WERI-Rb-1 (cell line): ENCODE measurements around the gene GPR132.

Source experiments
- DNase-seq: peaks from one replicate; pipeline ENCODE4 v3.0.0-alpha.2; 2020
- H3K27ac ChIP-seq: fragments of 250-450 bp; sonication (Bioruptor Pico); 2 replicates; pipeline ENCODE4 v1.5.1; 2020; ENCODE audit warnings: mild to moderate bottlenecking, moderate library complexity
- H3K27me3 ChIP-seq: fragments of 250-450 bp; sonication (Bioruptor Pico); 2 replicates; pipeline ENCODE4 v1.5.1; 2021; ENCODE audit warnings: mild to moderate bottlenecking, low read depth, moderate library complexity; ENCODE audit not compliant: insufficient read depth, severe bottlenecking
- H3K36me3 ChIP-seq: fragments of 250-450 bp; sonication (Bioruptor Pico); 2 replicates; pipeline ENCODE4 v1.5.1; 2020; ENCODE audit warnings: mild to moderate bottlenecking, moderate library complexity
- H3K4me3 ChIP-seq: 2 replicates; pipeline ENCODE4 v1.5.1; 2011; ENCODE audit warnings: low read depth, mild to moderate bottlenecking, control low read depth, low read length
- H3K9me3 ChIP-seq: fragments of 250-450 bp; sonication (Bioruptor Pico); 2 replicates; pipeline ENCODE4 v1.5.1; 2021; ENCODE audit warnings: mild to moderate bottlenecking, moderate library complexity; ENCODE audit not compliant: severe bottlenecking
- CTCF ChIP-seq: IDR thresholded peaks from 2 replicates; pipeline ENCODE4 v1.5.1; 2011; ENCODE audit warnings: low read depth, mild to moderate bottlenecking, control low read depth, inconsistent platforms, low read length

The GPR132 gene

GRCh38 chr14:105023791-105024480, 41.3 kb downstream of the GPR132 start:
- TF ChIP-seq CTCF, result no peak
- peaks cover 20% of the 10 kb centered on the region for H3K36me3 ChIP-seq
- H3K9me3 ChIP-seq, result no peaks in the 10 kb centered on the region
- DNase-seq, result no peak
- no peak overlapping the region for H3K4me3 ChIP-seq
- no peaks in the 10 kb centered on the region for H3K27me3 ChIP-seq
- no peak overlapping the region for H3K27ac ChIP-seq

- H3K27ac ChIP-seq, result no peak overlapping the region
- H3K4me3 ChIP-seq, result no peak overlapping the region
- no peaks in the 10 kb centered on the region for H3K9me3 ChIP-seq
- DNase-seq, result no peak
- H3K36me3 ChIP-seq, result peaks cover 27% of the 10 kb centered on the region
- TF ChIP-seq CTCF, result no peak
- no peaks in the 10 kb centered on the region for H3K27me3 ChIP-seq
Measured at GRCh38 chr14:105023144-105023543, 42.1 kb downstream of the GPR132 start.

GRCh38 chr14:105022276-105022670, 43.0 kb downstream of the GPR132 start:
- H3K36me3 ChIP-seq, result peaks cover 33% of the 10 kb centered on the region
- no peak for TF ChIP-seq CTCF
- H3K27me3 ChIP-seq, result no peaks in the 10 kb centered on the region
- H3K9me3 ChIP-seq, result no peaks in the 10 kb centered on the region
- no peak for DNase-seq
- H3K27ac ChIP-seq, result peak overlapping the region; percentile 93
- H3K4me3 ChIP-seq, result peak overlapping the region; percentile 66; the same call in 1 of the 2 replicates

GRCh38 chr14:105021656-105022275, 43.5 kb downstream of the GPR132 start:
- H3K27me3 ChIP-seq, result no peaks in the 10 kb centered on the region
- peaks cover 36% of the 10 kb centered on the region for H3K36me3 ChIP-seq
- peak overlapping the region; percentile 66 for H3K4me3 ChIP-seq
- DNase-seq, result peak; percentile 85
- H3K9me3 ChIP-seq, result no peaks in the 10 kb centered on the region
- H3K27ac ChIP-seq, result peak overlapping the region; percentile 93
- peak; percentile 53 for TF ChIP-seq CTCF

GRCh38 chr14:105020815-105021655, 44.2 kb downstream of the GPR132 start, which contains the start of gene CDCA4:
TSS of gene CDCA4 (minus strand) at chr14:105021083. CDS start at chr14:105011929, 9,154 bp downstream.
- peak; percentile 96 for DNase-seq
- Histone ChIP-seq H3K27ac (peak within 1 kb of the TSS; percentile 100), H3K9me3 (no peaks in the 10 kb centered on the region), H3K27me3 (no peaks in the 10 kb centered on the region), H3K4me3 (peak within 1 kb of the TSS; percentile 83), H3K36me3 (peaks cover 43% of the 10 kb centered on the region)
- TF ChIP-seq CTCF, result no peak
